IMR-90 (cell line): ENCODE data around the gene TMEM129. TPM values are rescaled to one million over a fixed set of nuclear protein-coding genes. Genes with fewer than 3 reads are reported as not detected.
A peak's percentile ranks its signal among the peaks of the same experiment; 100 is the strongest.

Experiments used
- ATAC-seq: fragments of 200-7000 bp; cut with Tn5 transposase; 2 replicates; pipeline ENCODE4 v1.9.1; 2020; ENCODE audit warnings: low read depth, mild to moderate bottlenecking, moderate library complexity
- BruUV-seq: library from RNA; stranded (reverse); fragments of 400-500 nt; replicated peaks from 2 replicates; lab custom pipeline; 2021; lab: Mats Ljungman, UMichigan
- CTCF ChIA-PET: fragments of 300-600 bp; formaldehyde crosslinking; extraction: SDS; loops from one replicate; lab custom pipeline; 2021; ENCODE audit warnings: antibody characterized with exemption; lab: Yijun Ruan, JAX
- POLR2A ChIA-PET: fragments of 300-600 bp; sonication (Branson Sonifier 250); formaldehyde crosslinking; loops from one replicate; lab custom pipeline; 2022; ENCODE audit warnings: antibody characterized with exemption; ENCODE audit not compliant: unreplicated experiment; lab: Charles Lee
- DNase-seq: peaks from one replicate; pipeline ENCODE4 v3.0.0; 2013
- H2AFZ ChIP-seq: replicated peaks from 2 replicates; pipeline ENCODE3; 2013; ENCODE audit warnings: low read length, mild to moderate bottlenecking; ENCODE audit not compliant: poor library complexity
- H2AK5ac ChIP-seq: 2 replicates; pipeline ENCODE4 v1.6.1; 2013; ENCODE audit warnings: low read depth, low read length, inconsistent platforms
- H2AK9ac ChIP-seq: replicated peaks from 2 replicates; pipeline ENCODE3; 2013; ENCODE audit warnings: mild to moderate bottlenecking, low read depth, low read length, moderate library complexity; ENCODE audit not compliant: poor library complexity
- H2BK120ac ChIP-seq: 2 replicates; pipeline ENCODE4 v1.6.1; 2013; ENCODE audit warnings: low read depth, low read length, inconsistent platforms
- H2BK15ac ChIP-seq: 3 replicates; pipeline ENCODE4 v1.6.1; 2013; ENCODE audit warnings: low read depth, low read length, inconsistent platforms
- H2BK20ac ChIP-seq: 2 replicates; pipeline ENCODE4 v1.6.1; 2013; ENCODE audit warnings: low read depth, mild to moderate bottlenecking, inconsistent platforms, low read length, moderate library complexity
- H2BK5ac ChIP-seq: 2 replicates; pipeline ENCODE4 v1.6.1; 2013; ENCODE audit warnings: mild to moderate bottlenecking, low read depth, low read length, inconsistent platforms; ENCODE audit not compliant: poor library complexity, severe bottlenecking
- H3K14ac ChIP-seq: replicated peaks from 2 replicates; pipeline ENCODE4 v1.6.1; 2013; ENCODE audit warnings: low read depth, low read length, inconsistent platforms
- H3K18ac ChIP-seq: 2 replicates; pipeline ENCODE4 v1.6.1; 2013; ENCODE audit warnings: low read depth, low read length, control low read depth
- H3K23ac ChIP-seq: 2 replicates; pipeline ENCODE4 v1.6.1; 2013; ENCODE audit warnings: low read depth, low read length, inconsistent platforms
- H3K27ac ChIP-seq: 2 replicates; pipeline ENCODE4 v1.5.1; 2013; ENCODE audit warnings: mild to moderate bottlenecking, control low read depth, low read length; ENCODE audit not compliant: insufficient read depth
- H3K27me3 ChIP-seq: 2 replicates; pipeline ENCODE4 v1.6.1; 2013; ENCODE audit warnings: low read length; ENCODE audit not compliant: control insufficient read depth, insufficient read depth
- H3K36me3 ChIP-seq: 2 replicates; pipeline ENCODE4 v1.6.1; 2013; ENCODE audit warnings: low read length, mixed read lengths; ENCODE audit not compliant: control insufficient read depth, insufficient read depth
- H3K4ac ChIP-seq: 2 replicates; pipeline ENCODE4 v1.6.1; 2013; ENCODE audit warnings: low read depth, low read length, inconsistent platforms
- H3K4me1 ChIP-seq: 2 replicates; pipeline ENCODE4 v1.6.1; 2013; ENCODE audit warnings: low read length, mixed read lengths; ENCODE audit not compliant: control insufficient read depth, insufficient read depth
- H3K4me2 ChIP-seq: 2 replicates; pipeline ENCODE4 v1.6.1; 2013; ENCODE audit warnings: low read depth, mild to moderate bottlenecking, control low read depth, low read length, moderate library complexity
- H3K4me3 ChIP-seq: 2 replicates; pipeline ENCODE4 v1.5.1; 2013; ENCODE audit warnings: low read depth, mild to moderate bottlenecking, control low read depth, low read length, moderate library complexity; ENCODE audit not compliant: insufficient read depth
- H3K56ac ChIP-seq: 2 replicates; pipeline ENCODE4 v1.6.1; 2013; ENCODE audit warnings: low read length, inconsistent platforms; ENCODE audit not compliant: insufficient read depth; ENCODE audit errors: extremely low read depth
- H3K79me1 ChIP-seq, 2 experiments: 2 replicates each; pipeline ENCODE4 v1.6.1; 2013; ENCODE audit warnings: low read length in 2 of 2, inconsistent platforms in 1 of 2, low read depth in 1 of 2
- H3K9ac ChIP-seq: 2 replicates; pipeline ENCODE4 v1.6.1; 2013; ENCODE audit warnings: low read depth, low read length, control low read depth
- H3K9me1 ChIP-seq: 2 replicates; pipeline ENCODE4 v1.6.1; 2013; ENCODE audit warnings: low read length, inconsistent platforms; ENCODE audit not compliant: insufficient read depth
- H3K9me3 ChIP-seq: 2 replicates; pipeline ENCODE4 v1.6.1; 2013; ENCODE audit warnings: low read length; ENCODE audit not compliant: control insufficient read depth, insufficient read depth
- H4K20me1 ChIP-seq: 2 replicates; pipeline ENCODE4 v1.6.1; 2013; ENCODE audit warnings: low read length, inconsistent platforms; ENCODE audit not compliant: insufficient read depth
- H4K5ac ChIP-seq: 2 replicates; pipeline ENCODE4 v1.6.1; 2013; ENCODE audit warnings: mild to moderate bottlenecking, low read depth, low read length, control low read depth
- H4K8ac ChIP-seq, 2 experiments: 2 replicates each; pipeline ENCODE4 v1.6.1; 2013; ENCODE audit warnings: low read depth in 2 of 2, low read length in 2 of 2, control low read depth in 1 of 2, inconsistent platforms in 1 of 2
- H4K91ac ChIP-seq: 2 replicates; pipeline ENCODE4 v1.6.1; 2013; ENCODE audit warnings: low read depth, low read length, inconsistent platforms; ENCODE audit not compliant: insufficient read depth
- BHLHE40 ChIP-seq: fragments of 150-350 bp; IDR thresholded peaks from 2 replicates; pipeline ENCODE4 v1.6.1; 2016; ENCODE audit warnings: mild to moderate bottlenecking, low read depth, low read length
- CEBPB ChIP-seq: IDR thresholded peaks from 2 replicates; pipeline ENCODE4 v1.6.1; 2012; ENCODE audit warnings: low read depth, low read length, improper control_type of control experiment
- CTCF ChIP-seq: conservative IDR thresholded peaks from 2 replicates; pipeline ENCODE4 v1.5.1; 2012; ENCODE audit warnings: mild to moderate bottlenecking, low read depth, low read length, improper control_type of control experiment
- ELK1 ChIP-seq: fragments of 150-350 bp; IDR thresholded peaks from 2 replicates; pipeline ENCODE4 v1.6.1; 2016; ENCODE audit warnings: low read depth, mild to moderate bottlenecking, low read length, moderate library complexity, borderline replicate concordance
- FOS ChIP-seq: fragments of 150-350 bp; IDR thresholded peaks from 2 replicates; pipeline ENCODE4 v1.6.1; 2016; ENCODE audit warnings: low read depth, low read length
- MAFK ChIP-seq: IDR thresholded peaks from 2 replicates; pipeline ENCODE4 v1.6.1; 2012; ENCODE audit warnings: low read depth, low read length, improper control_type of control experiment
- MAZ ChIP-seq: IDR thresholded peaks from 2 replicates; pipeline ENCODE4 v1.6.1; 2012; ENCODE audit warnings: low read depth, mild to moderate bottlenecking, low read length, improper control_type of control experiment, moderate library complexity, borderline replicate concordance
- NFE2L2 ChIP-seq: fragments of 150-350 bp; IDR thresholded peaks from 2 replicates; pipeline ENCODE4 v1.6.1; 2016; ENCODE audit warnings: low read depth, mild to moderate bottlenecking, low read length
- RAD21 ChIP-seq: IDR thresholded peaks from 2 replicates; pipeline ENCODE4 v1.6.1; 2012; ENCODE audit warnings: low read length, improper control_type of control experiment
- RFX5 ChIP-seq: IDR thresholded peaks from 2 replicates; pipeline ENCODE4 v1.8.0; 2012; ENCODE audit warnings: low read depth, mild to moderate bottlenecking, low read length, moderate library complexity
- SMC3 ChIP-seq: fragments of 150-350 bp; IDR thresholded peaks from 2 replicates; pipeline ENCODE4 v1.6.1; 2016; ENCODE audit warnings: low read depth, mild to moderate bottlenecking, antibody characterized with exemption, low read length, moderate library complexity
- WGBS, 2 experiments: methylation state at CpG; one replicate each; pipeline versions ENCODE4 v1.1.5 to v1.1.7; 2013; ENCODE audit warnings: missing lambda C conversion rate in 2 of 2; ENCODE audit not compliant: insufficient read length in 1 of 2; ENCODE audit errors: extremely low coverage in 2 of 2; 5-methylcytosine and 5-hydroxymethylcytosine counted together
- dilution Hi-C: fragments of 300-500 bp; cut with HindIII; formaldehyde crosslinking; loops from one replicate; pipeline ENCODE4 v1.14.3; 2018; ENCODE audit warnings: low sequenced_read_pairs; ENCODE audit not compliant: unreplicated experiment
- in situ Hi-C: fragments of 300-500 bp; cut with MboI; formaldehyde crosslinking; loops from 3 replicates; pipeline ENCODE4 v1.14.3; 2019; ENCODE audit warnings: low sequenced_read_pairs, inconsistent platforms, mixed read lengths
- intact Hi-C: fragments of 100-400 bp; cut with micrococcal nuclease; formaldehyde crosslinking; loops from 2 replicates; pipeline ENCODE4 v1.10.0; 2022
- polyA plus RNA-seq, 3 experiments: library from polyadenylated mRNA; depleted of rRNA; stranded (reverse); fragments of >200 nt; gene quantifications; 2 replicates each; pipeline ENCODE4 v1.2.3, GENCODE V29; 2012; ENCODE audit warnings: low replicate concordance in 1 of 3
- total RNA-seq: library from RNA; depleted of rRNA; stranded (reverse); fragments of >200 nt; gene quantifications from 2 replicates; pipeline ENCODE4 v1.2.3, GENCODE V29; 2012

The TMEM129 gene
- total and polyA plus RNA-seq, 2 of the 4 experiments (the other 2 are of a cell fraction): 6.6 to 26.6 TPM

- no peak overlapping the region for H2BK120ac ChIP-seq
- no peak overlapping the region for H4K91ac ChIP-seq
- WGBS, 2 experiments: no CpG with 5 or more reads among the region's 84 CpGs
- peak; percentile 65 for ATAC-seq
- no peak overlapping the region for H3K9ac ChIP-seq
- H2BK20ac ChIP-seq: no peak overlapping the region
- no peak overlapping the region for H3K4ac ChIP-seq
- ChIA-PET POLR2A (no interaction called here), CTCF (interaction anchor here (0.6 to 0.7 kb wide), 2 partner anchors 11 to 88 kb away, joined by 3 read pairs; no protein-coding TSS in a partner anchor)
- TF ChIP-seq RAD21: no peak
- TF ChIP-seq MAFK: no peak
- no peak for TF ChIP-seq FOS
- TF ChIP-seq CEBPB: no peak
- no peak for TF ChIP-seq BHLHE40
- TF ChIP-seq NFE2L2: no peak
- no peak for TF ChIP-seq ELK1
- TF ChIP-seq MAZ: no peak; the same call in 1 of the 2 replicates
- no peak for TF ChIP-seq SMC3
- TF ChIP-seq RFX5: no peak
- TF ChIP-seq CTCF: no peak
- no peak overlapping the region for H3K27ac ChIP-seq
- H4K20me1 ChIP-seq: no peaks in the 10 kb centered on the region; the same call in 1 of the 2 replicates
- DNase-seq: peak; percentile 2
- peaks cover 4% of the 10 kb centered on the region; the same call in 1 of the 2 replicates for H3K4me1 ChIP-seq
- H2AFZ ChIP-seq: peak overlapping the region; percentile 82
- no peak overlapping the region for H4K5ac ChIP-seq
- no peak overlapping the region for H3K14ac ChIP-seq
- peak overlapping the region; percentile 49 for H3K4me3 ChIP-seq
- H2AK5ac ChIP-seq: no peak overlapping the region
- no peak overlapping the region for H2BK15ac ChIP-seq
- H3K56ac ChIP-seq: no peak overlapping the region
- BruUV-seq: no TSS peak
- intact Hi-C loops: no loop called here
- no peak overlapping the region for H3K23ac ChIP-seq
- no peaks in the 10 kb centered on the region for H3K9me1 ChIP-seq
- no peaks in the 10 kb centered on the region for H3K79me1 ChIP-seq
- H3K18ac ChIP-seq: no peak overlapping the region
- H2BK5ac ChIP-seq: no peak overlapping the region
- H3K36me3 ChIP-seq: no peaks in the 10 kb centered on the region
- H2AK9ac ChIP-seq: no peak overlapping the region
- H3K4me2 ChIP-seq: peak overlapping the region; percentile 56; the same call in 1 of the 2 replicates
- dilution Hi-C loops: no loop called here
- H4K8ac ChIP-seq: no peak overlapping the region
- no peaks in the 10 kb centered on the region; the same call in 1 of the 2 replicates for H3K27me3 ChIP-seq
- in situ Hi-C loops: no loop called here
- H3K9me3 ChIP-seq: no peaks in the 10 kb centered on the region
Measured at GRCh38 chr4:1767061-1767769, 46.1 kb upstream of the TMEM129 start.
